Measurements from ENCODE around the gene TMEM117. TPM values are rescaled to one million over a fixed set of nuclear protein-coding genes. Genes with fewer than 3 reads are reported as not detected.
A peak's percentile ranks its signal among the peaks of the same experiment; 100 is the strongest.

Gene TMEM117
- total and polyA plus RNA-seq, 2 donors (not counting 3 experiments of a cell fraction or from before 2014, with no cell fraction given): 1.2 to 3.8 TPM

- BruUV-seq (replicated peaks): no TSS peak
- intact Hi-C loops (cut with micrococcal nuclease): loop anchor here (1.0 to 5.0 kb wide), 3 partner anchors 817 to 989 kb away; no protein-coding TSS in a partner anchor
- Histone ChIP-seq H3K79me2 (ENCODE audit: control insufficient read depth, insufficient read depth, low read length) (no peaks in the 10 kb centered on the region), H2AFZ (ENCODE audit: low read depth, low read length) (no peak overlapping the region), H3K4me1 (ENCODE audit: control insufficient read depth, extremely low read depth, insufficient read depth, low read length) (no peaks in the 10 kb centered on the region), H3K4me3 (replicated peaks in 1 of 3; ENCODE audit: insufficient read depth in 1 of 3, low read depth in 1 of 3, low read length in 3 of 3) (no peak overlapping the region), H3K9me3 (replicated peaks; ENCODE audit: control insufficient read depth, insufficient read depth, low read length) (no peaks in the 10 kb centered on the region), H4K20me1 (replicated peaks; ENCODE audit: control insufficient read depth, extremely low read depth, insufficient read depth, low read length) (no peaks in the 10 kb centered on the region), H3K9ac (replicated peaks; ENCODE audit: extremely low read depth, insufficient read depth, low read length) (no peak overlapping the region), H3K27me3 (ENCODE audit: control insufficient read depth in 2 of 2, insufficient read depth in 2 of 2, low read length in 2 of 2) (no peaks in the 10 kb centered on the region), H3K27ac (ENCODE audit: insufficient read depth, low read depth, low read length) (no peak overlapping the region), H3K36me3 (ENCODE audit: control insufficient read depth in 2 of 2, extremely low read depth in 1 of 2, insufficient read depth in 2 of 2, low read length in 2 of 2) (no peaks in the 10 kb centered on the region), H3K4me2 (ENCODE audit: insufficient read depth, low read length) (no peak overlapping the region), H3K9me1 (replicated peaks; ENCODE audit: control insufficient read depth, extremely low read depth, insufficient read depth, low read length) (no peaks in the 10 kb centered on the region)
- DNase-seq (ENCODE audit: low read depth, low spot score) (peak; percentile 50), FAIRE-seq (peak; percentile 73)
- TF ChIP-seq FOS (IDR thresholded peaks at IDR 0.05; ENCODE audit: borderline replicate concordance, insufficient read depth, low read length): no peak
- TF ChIP-seq EZH2 (IDR thresholded peaks at IDR 0.05; ENCODE audit: borderline replicate concordance, low read depth, low read length, severe bottlenecking): no peak
- TF ChIP-seq POLR2AphosphoS5 (IDR thresholded peaks at IDR 0.05; ENCODE audit: insufficient read depth, low read depth, low read length): no peak
- peak; percentile 33 to 34 for TF ChIP-seq CTCF (IDR thresholded peaks at IDR 0.05; ENCODE audit: extremely low read depth in 1 of 2, insufficient read depth in 1 of 2, low read depth in 1 of 2, low read length in 2 of 2)
- no peak for TF ChIP-seq GATA2 (IDR thresholded peaks at IDR 0.05; ENCODE audit: insufficient read depth, insufficient read length, low read depth, low read length)
- no peak for TF ChIP-seq MAX (IDR thresholded peaks at IDR 0.05; ENCODE audit: insufficient read depth, insufficient read length)
- TF ChIP-seq JUN (IDR thresholded peaks at IDR 0.05; ENCODE audit: borderline replicate concordance, insufficient read depth, insufficient read length, low read depth): no peak
- TF ChIP-seq POLR2A (IDR thresholded peaks at IDR 0.05; ENCODE audit: low read depth, low read length): no peak
- ChIA-PET POLR2A (no interaction called here), CTCF (interaction anchor here (1.0 to 2.7 kb wide), 8 partner anchors 19 to 991 kb away, joined by 3 to 26 read pairs (median 4); no protein-coding TSS in a partner anchor)
- dilution Hi-C loops (cut with MboI; ENCODE audit: extremely low pct_ligation_motif_present, low sequenced_read_pairs): no loop called here
Measured at GRCh38 chr12:43957732-43958372, 122.0 kb downstream of the TMEM117 start.

Measured in endothelial cell of umbilical vein (primary cell).